Raji (cell line): ENCODE data around the gene ANKRD26.

Experiments used
- POLR2A ChIP-seq: IDR thresholded peaks from 2 replicates; pipeline ENCODE4 v1.6.1; 2011; ENCODE audit warnings: low read depth, low read length, control low read depth; ENCODE audit not compliant: insufficient read depth

ANKRD26 gene

GRCh38 chr10:27052656-27053055, 47.6 kb downstream of the ANKRD26 start:
- TF ChIP-seq POLR2A = no peak

GRCh38 chr10:27041196-27041595, 59.1 kb downstream of the ANKRD26 start:
- TF ChIP-seq POLR2A = no peak

DNA sequence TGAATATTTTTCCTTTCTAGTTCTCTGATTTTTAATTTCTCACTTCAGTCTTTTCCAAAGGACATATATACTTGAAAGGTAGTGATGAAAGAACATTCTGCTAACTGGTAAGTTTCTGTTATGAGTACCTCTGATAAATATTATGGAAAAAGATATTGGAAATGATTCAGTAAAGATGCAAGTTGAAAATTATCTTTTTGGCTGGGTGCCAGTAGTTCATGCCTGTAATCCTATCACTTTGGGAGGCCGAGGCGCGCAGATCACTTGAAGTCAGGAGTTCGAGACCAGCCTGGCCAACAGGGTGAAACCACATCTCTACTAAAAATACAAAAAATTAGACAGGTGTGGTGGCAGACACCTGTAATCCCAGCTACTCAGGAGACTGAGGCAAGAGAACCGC, 62.1 kb downstream of the ANKRD26 start:
- no peak for TF ChIP-seq POLR2A

DNA sequence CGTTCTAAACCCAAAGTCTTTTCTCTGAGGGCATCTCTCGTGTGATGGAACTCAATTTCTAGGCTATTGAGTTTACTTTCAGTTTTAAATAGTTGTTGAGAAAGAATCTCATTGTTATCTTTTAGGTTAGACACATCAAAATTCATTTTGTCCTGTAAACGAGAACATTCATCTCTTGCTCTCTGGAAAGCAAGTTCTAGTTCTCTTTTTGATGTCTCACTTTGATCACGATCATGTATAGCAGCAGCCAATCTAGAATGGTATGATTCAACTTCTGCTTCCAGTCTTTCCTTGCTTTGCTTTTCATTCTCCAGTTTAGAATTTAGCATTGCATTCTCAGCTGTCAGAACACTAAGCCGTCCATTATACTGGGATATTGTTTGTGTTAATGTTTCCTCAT, 65.1 kb downstream of the ANKRD26 start:
- no peak for TF ChIP-seq POLR2A

GRCh38 chr10:27030060-27030459, 70.2 kb downstream of the ANKRD26 start:
- no peak for TF ChIP-seq POLR2A

GRCh38 chr10:27022048-27022447, 78.2 kb downstream of the ANKRD26 start:
- TF ChIP-seq POLR2A = no peak

DNA sequence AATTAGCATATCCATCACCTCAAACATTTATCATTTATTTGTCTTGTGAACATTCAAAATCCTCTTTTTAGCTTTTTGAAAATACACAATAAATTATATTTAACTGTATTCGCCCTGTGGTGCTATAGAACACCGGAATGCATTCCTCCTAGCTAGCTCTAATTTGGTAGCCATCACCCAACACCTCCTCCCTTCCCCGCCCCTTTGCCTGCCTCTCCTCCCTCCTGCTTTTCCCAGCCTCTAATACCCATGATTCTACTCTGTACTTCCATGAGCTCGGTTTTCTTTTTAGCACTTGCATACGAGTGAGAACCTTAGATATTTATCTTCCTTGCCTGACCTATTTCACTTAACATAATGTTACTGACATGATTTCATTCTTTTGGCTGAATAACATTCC, 80.1 kb downstream of the ANKRD26 start:
- TF ChIP-seq POLR2A = no peak

DNA sequence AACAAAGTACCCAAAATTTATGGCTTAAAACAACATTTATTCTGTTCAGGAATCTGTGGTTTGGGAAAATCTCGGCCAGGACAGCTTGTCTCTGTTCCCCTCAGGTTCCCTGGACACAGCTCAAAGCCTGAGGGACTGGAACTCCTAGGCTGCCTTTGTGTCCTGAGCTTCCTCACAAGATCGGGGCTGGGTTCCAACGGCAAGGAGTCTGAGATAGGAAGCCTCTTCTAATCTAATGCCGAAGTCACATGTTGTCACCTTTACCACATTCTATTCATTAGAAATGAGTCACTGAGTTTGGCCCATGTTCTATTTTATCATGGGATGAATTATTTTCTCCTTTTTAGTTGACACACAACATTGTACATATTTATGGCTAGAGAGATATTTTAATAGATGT, 80.5 kb downstream of the ANKRD26 start:
- TF ChIP-seq POLR2A = no peak

GRCh38 chr10:26997610-26998009, 102.7 kb downstream of the ANKRD26 start:
- no peak for TF ChIP-seq POLR2A

DNA sequence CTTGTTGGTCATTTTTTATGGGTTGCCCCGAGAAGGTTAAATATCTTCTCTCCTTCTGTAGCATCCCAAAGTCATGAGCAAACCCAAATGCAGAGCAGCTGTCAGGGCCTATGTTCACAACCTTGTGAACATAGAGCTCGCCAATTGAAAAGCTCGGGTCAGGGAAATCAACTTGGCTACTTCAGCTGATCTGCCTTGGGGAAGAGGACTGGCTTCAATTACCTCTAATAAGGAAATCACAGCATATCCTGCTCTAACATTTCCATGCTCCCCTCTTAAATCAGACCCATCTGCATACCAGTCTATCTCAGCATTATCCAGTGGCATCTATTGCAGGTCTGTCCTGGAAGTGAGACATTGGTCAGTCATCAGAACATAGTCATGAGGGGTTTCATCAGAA, 105.6 kb downstream of the ANKRD26 start:
- no peak for TF ChIP-seq POLR2A

DNA sequence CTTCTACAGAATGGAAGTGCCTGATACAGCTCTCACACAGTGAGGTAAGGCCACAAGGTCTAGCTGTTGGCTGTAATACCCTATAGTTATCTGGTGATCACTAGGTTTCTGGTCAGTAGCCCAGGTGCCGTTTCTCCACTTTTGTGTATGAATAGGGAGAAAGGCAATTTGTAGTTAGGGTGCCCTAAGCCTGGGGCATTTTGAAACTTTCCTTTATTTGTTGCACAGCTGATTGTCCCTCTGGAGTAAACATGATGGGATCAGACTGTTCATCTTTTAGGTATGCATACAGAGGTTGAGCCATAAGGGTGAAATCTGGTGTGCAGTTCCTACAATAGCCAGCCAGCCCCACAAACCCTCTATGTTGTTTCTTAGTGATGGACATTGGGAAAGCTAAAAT, 112.4 kb downstream of the ANKRD26 start:
- no peak for TF ChIP-seq POLR2A

DNA sequence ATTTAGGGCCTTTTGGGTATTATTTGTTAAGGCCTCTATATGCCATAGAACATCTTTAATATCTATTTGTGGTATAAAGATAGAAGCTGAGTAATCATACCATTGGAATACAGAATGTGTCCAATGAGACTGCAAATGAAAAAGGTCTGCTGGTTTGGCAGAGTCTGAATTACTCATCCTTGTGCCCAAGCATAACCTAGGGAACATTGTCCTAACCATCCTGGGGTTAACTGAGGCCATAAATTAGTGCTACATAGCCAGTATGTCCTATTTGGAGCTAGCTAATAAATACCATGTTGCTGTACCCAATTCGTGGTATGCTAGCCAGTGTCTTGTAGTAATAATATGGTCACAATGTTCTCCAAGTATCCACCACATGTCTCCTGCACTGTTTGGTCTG, 117.1 kb downstream of the ANKRD26 start:
- TF ChIP-seq POLR2A = no peak

DNA sequence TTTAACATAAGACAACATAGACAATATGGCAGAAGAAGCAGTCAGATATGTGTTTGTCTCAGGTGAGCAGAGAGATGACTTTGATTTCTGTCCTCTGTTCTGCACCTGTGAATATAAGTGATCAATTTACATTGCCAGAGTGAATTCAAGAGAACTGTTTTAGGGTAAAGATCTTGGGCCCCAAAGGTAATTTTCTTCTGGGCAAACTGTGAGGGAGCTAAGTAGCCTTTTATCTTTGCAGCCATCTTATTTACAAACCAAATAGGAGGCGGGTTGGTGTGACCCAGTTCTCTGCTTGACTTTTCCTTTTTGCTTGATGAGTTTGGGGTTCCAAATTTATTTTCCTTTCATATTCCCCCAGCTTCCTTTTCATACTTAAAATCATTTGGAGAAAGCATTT, 118.2 kb downstream of the ANKRD26 start:
- no peak for TF ChIP-seq POLR2A

DNA sequence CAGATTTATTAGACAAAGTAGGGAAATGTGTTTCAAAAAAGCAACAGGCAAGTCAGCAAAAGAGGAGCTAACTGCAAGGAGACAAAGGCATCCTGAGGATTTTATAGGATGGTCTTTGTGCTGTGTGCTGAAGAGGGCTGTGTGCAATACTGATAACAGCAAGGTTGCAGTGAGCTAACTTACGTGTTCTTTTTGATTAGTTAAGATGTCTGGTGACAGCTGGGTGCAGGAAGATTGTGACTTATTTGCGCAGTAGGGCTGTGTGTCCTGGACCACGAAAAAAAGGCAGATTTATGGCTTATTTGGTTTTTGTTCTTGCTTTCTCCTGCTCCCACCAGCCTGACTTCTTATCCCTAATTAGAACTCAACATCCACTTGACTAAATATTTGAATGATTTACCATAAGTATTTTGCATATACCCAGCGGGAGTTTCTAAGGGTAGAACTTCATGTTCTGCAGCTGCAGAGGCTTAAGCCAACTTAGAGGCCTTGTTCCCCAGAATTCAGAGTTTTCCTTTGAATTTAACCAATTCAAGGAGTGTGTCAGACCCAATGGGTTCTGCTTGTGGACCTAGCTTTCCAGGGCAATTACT, 119.0 kb downstream of the ANKRD26 start:
- no peak for TF ChIP-seq POLR2A

DNA sequence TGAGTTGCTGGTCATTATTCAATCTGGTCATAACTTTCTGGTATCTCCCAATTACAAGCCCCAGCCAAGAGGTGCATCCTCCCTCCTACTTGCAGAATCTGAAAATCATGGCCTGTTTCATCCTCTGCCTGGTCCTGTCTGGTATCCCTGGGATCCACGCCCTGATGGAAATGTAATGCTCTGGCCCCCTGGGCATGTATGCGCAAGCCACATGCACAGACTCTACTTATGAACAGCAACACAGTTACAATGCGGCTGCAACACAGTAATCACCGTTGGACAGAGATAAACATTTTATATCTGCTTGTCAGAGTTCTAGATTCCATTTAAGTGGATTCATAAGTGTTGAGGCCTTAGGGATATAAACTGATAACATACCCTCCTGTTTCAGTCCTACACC, 121.8 kb downstream of the ANKRD26 start:
- no peak for TF ChIP-seq POLR2A

GRCh38 chr10:26977635-26978034, 122.7 kb downstream of the ANKRD26 start:
- TF ChIP-seq POLR2A = no peak

DNA sequence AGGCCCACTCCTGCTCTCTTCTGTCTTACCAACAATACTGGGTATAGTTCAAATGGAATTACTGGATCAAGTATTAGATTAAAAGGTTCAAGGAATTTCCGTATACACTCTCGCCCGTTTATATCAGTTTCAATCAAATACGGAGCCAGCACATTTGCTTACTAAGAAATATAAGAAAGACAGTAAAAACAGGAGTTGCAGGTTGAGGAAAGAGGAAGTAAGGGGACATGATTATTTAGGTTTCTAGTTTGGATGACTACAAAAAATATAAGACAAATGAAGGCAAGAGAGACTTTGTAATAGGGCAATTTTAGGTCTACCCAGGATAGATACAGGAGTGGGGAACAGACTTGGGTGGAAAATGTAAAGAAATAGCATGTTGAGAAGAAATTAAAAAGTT, 129.6 kb downstream of the ANKRD26 start:
- TF ChIP-seq POLR2A = no peak
